Fibroblast of villous mesenchyme (primary cell): ENCODE data around the gene CHTF8. TPM values are rescaled to one million over a fixed set of nuclear protein-coding genes. Genes with fewer than 3 reads are reported as not detected.
"Not testable (repeated sequence)": the region's sequence is repeated elsewhere in the genome, so short reads cannot be mapped to it uniquely, and the experiment has no call there.

Source experiments
- DNase-seq: peaks from one replicate; pipeline ENCODE4 v3.0.0-alpha.2; 2010; ENCODE audit warnings: low read depth
- H3K4me3 ChIP-seq: 2 replicates; pipeline ENCODE4 v1.5.1; 2011; ENCODE audit warnings: low read depth, mild to moderate bottlenecking, low read length
- CTCF ChIP-seq: IDR thresholded peaks from 2 replicates; pipeline ENCODE4 v1.5.1; 2012; ENCODE audit warnings: low read depth, mild to moderate bottlenecking, low read length; ENCODE audit not compliant: insufficient read depth
- total RNA-seq: library from RNA; depleted of rRNA; stranded (reverse); fragments of >200 nt; gene quantifications from 2 replicates; pipeline ENCODE4 v1.2.3, GENCODE V29; 2012

CHTF8 gene
- total RNA-seq, 1 donor = 65.2 TPM

- no peak for DNase-seq
- H3K4me3 ChIP-seq = no peak overlapping the region
- no peak for TF ChIP-seq CTCF
Measured at GRCh38 chr16:69138608-69139007, 6.2 kb upstream of the CHTF8 start.

- no peak for TF ChIP-seq CTCF
- DNase-seq = no peak
- H3K4me3 ChIP-seq = peak overlapping the region; percentile 100
Measured at GRCh38 chr16:69133373-69133954, 1.1 kb upstream of the CHTF8 start.

GRCh38 chr16:69131839-69132423, 457 bp downstream of the CHTF8 start:
- peak overlapping the region; percentile 100 for H3K4me3 ChIP-seq
- peak; percentile 85 for DNase-seq
- no peak for TF ChIP-seq CTCF

- peak overlapping the region; percentile 100 for H3K4me3 ChIP-seq
- DNase-seq = peak; percentile 38
- no peak for TF ChIP-seq CTCF
Measured at GRCh38 chr16:69131167-69131838, 1.1 kb downstream of the CHTF8 start.

- no peak for DNase-seq
- no peak for TF ChIP-seq CTCF
- peak overlapping the region; percentile 1 for H3K4me3 ChIP-seq
Measured at GRCh38 chr16:69130461-69130860, 1.9 kb downstream of the CHTF8 start.

GRCh38 chr16:69127966-69128510, 4.3 kb downstream of the CHTF8 start:
- DNase-seq = no peak
- TF ChIP-seq CTCF = no peak
- H3K4me3 ChIP-seq = no peak overlapping the region

- DNase-seq, H3K4me3 ChIP-seq: not testable (repeated sequence)
Measured at GRCh38 chr16:69126801-69127200, 5.6 kb downstream of the CHTF8 start.
